HEK293 (cell line): ENCODE data around the gene KIAA1671.

Experiments
- CTCF ChIA-PET: fragments of 350-600 bp; formaldehyde crosslinking; extraction: SDS; loops from one replicate; lab custom pipeline; 2021; ENCODE audit warnings: antibody characterized with exemption; lab: Yijun Ruan, JAX
- POLR2A ChIA-PET: fragments of 300-600 bp; formaldehyde crosslinking; extraction: SDS; loops from one replicate; lab custom pipeline; 2020; ENCODE audit warnings: antibody characterized with exemption, inconsistent platforms; lab: Yijun Ruan, JAX
- H3K27ac ChIP-seq: fragments of 200-500 bp; sonication (Bioruptor generic); 2 replicates; pipeline ENCODE4 v1.5.1; 2014; ENCODE audit warnings: low read depth, low read length, control low read depth, inconsistent platforms; ENCODE audit errors: extremely low read depth
- H3K36me3 ChIP-seq, 2 experiments: fragments of 200-500 bp in 1 of 2; sonication (Bioruptor generic) in 1 of 2; 1 replicate in 1 of 2; 2 replicates in 1 of 2; pipeline ENCODE4 v1.5.1; 2014 to 2017; ENCODE audit warnings: inconsistent platforms in 2 of 2, low read length in 2 of 2; ENCODE audit not compliant: control insufficient read depth in 2 of 2, insufficient read depth in 1 of 2
- H3K4me1 ChIP-seq: fragments of 200-500 bp; sonication (Bioruptor generic); 2 replicates; pipeline ENCODE4 v1.5.1; 2014; ENCODE audit warnings: mild to moderate bottlenecking, low read length, inconsistent platforms; ENCODE audit not compliant: control insufficient read depth, insufficient read depth
- H3K4me3 ChIP-seq: 2 replicates; pipeline ENCODE4 v1.5.1; 2011; ENCODE audit warnings: low read depth, mild to moderate bottlenecking, control low read depth, low read length, moderate library complexity
- H3K9me3 ChIP-seq: fragments of 200-500 bp; sonication (Bioruptor generic); 2 replicates; pipeline ENCODE4 v1.5.1; 2014; ENCODE audit warnings: low read depth, low read length, inconsistent platforms; ENCODE audit not compliant: control insufficient read depth, insufficient read depth
- HIC1 ChIP-seq: fragments of 450-650 bp; formaldehyde crosslinking; IDR thresholded peaks from 2 replicates; pipeline ENCODE4 v1.5.1; 2016; ENCODE audit warnings: missing biosample characterization, missing genetic modification characterization
- KLF1 ChIP-seq: fragments of 450-650 bp; formaldehyde crosslinking; IDR thresholded peaks from 2 replicates; pipeline ENCODE4 v1.5.1; 2016; ENCODE audit warnings: missing biosample characterization, missing genetic modification characterization
- KLF9 ChIP-seq: fragments of 450-650 bp; formaldehyde crosslinking; IDR thresholded peaks from 2 replicates; pipeline ENCODE4 v1.5.1; 2016; ENCODE audit warnings: missing biosample characterization, missing genetic modification characterization, low read depth
- PRDM1 ChIP-seq: fragments of 450-650 bp; formaldehyde crosslinking; IDR thresholded peaks from 2 replicates; pipeline ENCODE4; 2016; ENCODE audit warnings: missing biosample characterization, missing genetic modification characterization
- SP2 ChIP-seq: fragments of 450-650 bp; formaldehyde crosslinking; IDR thresholded peaks from 2 replicates; pipeline ENCODE4 v1.5.1; 2016; ENCODE audit warnings: missing biosample characterization, missing genetic modification characterization
- TSHZ1 ChIP-seq: fragments of 450-650 bp; formaldehyde crosslinking; IDR thresholded peaks from 2 replicates; pipeline ENCODE4 v1.5.1; 2016; ENCODE audit warnings: missing biosample characterization, missing genetic modification characterization, borderline replicate concordance
- ZBTB8A ChIP-seq: fragments of 450-650 bp; formaldehyde crosslinking; IDR thresholded peaks from 2 replicates; pipeline ENCODE4 v1.5.1; 2016; ENCODE audit warnings: missing biosample characterization, missing genetic modification characterization
- ZFHX2 ChIP-seq: fragments of 450-650 bp; formaldehyde crosslinking; conservative IDR thresholded peaks from 2 replicates; pipeline ENCODE4 v1.5.1; 2016; ENCODE audit warnings: missing biosample characterization, missing genetic modification characterization
- ZFP41 ChIP-seq: fragments of 450-650 bp; formaldehyde crosslinking; IDR thresholded peaks from 2 replicates; pipeline ENCODE4 v1.5.1; 2016; ENCODE audit warnings: missing biosample characterization, missing genetic modification characterization, borderline replicate concordance
- ZNF121 ChIP-seq: fragments of 450-650 bp; formaldehyde crosslinking; IDR thresholded peaks from 2 replicates; pipeline ENCODE4 v1.5.1; 2016; ENCODE audit warnings: missing biosample characterization, missing genetic modification characterization
- ZNF239 ChIP-seq: fragments of 450-650 bp; formaldehyde crosslinking; IDR thresholded peaks from 2 replicates; pipeline ENCODE4 v1.5.1; 2016; ENCODE audit warnings: missing biosample characterization, missing genetic modification characterization
- ZNF324 ChIP-seq: fragments of 450-650 bp; formaldehyde crosslinking; IDR thresholded peaks from 2 replicates; pipeline ENCODE4 v1.5.1; 2016; ENCODE audit warnings: missing biosample characterization, missing genetic modification characterization
- ZNF362 ChIP-seq: fragments of 450-650 bp; formaldehyde crosslinking; IDR thresholded peaks from 2 replicates; pipeline ENCODE4 v1.5.1; 2016; ENCODE audit warnings: missing biosample characterization, missing genetic modification characterization
- ZNF37A ChIP-seq: fragments of 450-650 bp; IDR thresholded peaks from 2 replicates; pipeline ENCODE4 v1.5.1; 2018; ENCODE audit warnings: missing biosample characterization, missing genetic modification characterization
- ZNF560 ChIP-seq: fragments of 450-650 bp; formaldehyde crosslinking; IDR thresholded peaks from 2 replicates; pipeline ENCODE4 v1.5.1; 2017; ENCODE audit warnings: missing biosample characterization, missing genetic modification characterization, borderline replicate concordance
- ZNF561 ChIP-seq: fragments of 450-650 bp; IDR thresholded peaks from 2 replicates; pipeline ENCODE4 v1.5.1; 2018; ENCODE audit warnings: missing biosample characterization, missing genetic modification characterization, borderline replicate concordance
- ZNF610 ChIP-seq: fragments of 450-650 bp; formaldehyde crosslinking; IDR thresholded peaks from 2 replicates; pipeline ENCODE4 v1.5.1; 2016; ENCODE audit warnings: missing biosample characterization, missing genetic modification characterization, borderline replicate concordance
- ZNF623 ChIP-seq: fragments of 450-650 bp; formaldehyde crosslinking; IDR thresholded peaks from 2 replicates; pipeline ENCODE4 v1.5.1; 2016; ENCODE audit warnings: missing biosample characterization, missing genetic modification characterization
- ZNF768 ChIP-seq: fragments of 450-650 bp; formaldehyde crosslinking; IDR thresholded peaks from 2 replicates; pipeline ENCODE4 v1.5.1; 2018; ENCODE audit warnings: missing biosample characterization, mild to moderate bottlenecking, missing genetic modification characterization
- ZSCAN23 ChIP-seq: fragments of 450-650 bp; formaldehyde crosslinking; IDR thresholded peaks from 2 replicates; pipeline ENCODE4 v1.5.1; 2016; ENCODE audit warnings: missing biosample characterization, missing genetic modification characterization
- ZSCAN30 ChIP-seq: fragments of 450-650 bp; IDR thresholded peaks from 2 replicates; pipeline ENCODE4 v1.5.1; 2018; ENCODE audit warnings: missing biosample characterization, mild to moderate bottlenecking, missing genetic modification characterization, moderate library complexity

The KIAA1671 gene

GRCh38 chr22:24994070-24994763 is 41.7 kb downstream of the KIAA1671 start:
- Histone ChIP-seq H3K27ac (no peak overlapping the region), H3K9me3 (no peaks in the 10 kb centered on the region), H3K36me3 (no peaks in the 10 kb centered on the region), H3K4me3 (no peak overlapping the region), H3K4me1 (peaks cover 13% of the 10 kb centered on the region)
- ChIA-PET CTCF (interaction anchor here (1.0 kb wide), 1 partner anchor 19 kb away, joined by 5 read pairs; no protein-coding TSS in a partner anchor), POLR2A (no interaction called here)
- TF ChIP-seq ZNF121 (tag by site-specific recombination) (no peak), ZNF37A (tag by site-specific recombination) (peak; percentile 97), ZNF324 (tag by site-specific recombination) (no peak), KLF1 (tag by site-specific recombination) (peak; percentile 86), ZNF561 (tag by site-specific recombination) (0 out of 2 replicates have a peak, but pooled peaks have one; percentile 49), PRDM1 (no peak), ZNF239 (tag by site-specific recombination) (no peak), ZNF362 (tag by site-specific recombination) (no peak), ZFHX2 (tag by site-specific recombination) (no peak)

GRCh38 chr22:24995649-24996180 is 43.2 kb downstream of the KIAA1671 start:
- Histone ChIP-seq H3K36me3 (no peaks in the 10 kb centered on the region), H3K4me3 (no peak overlapping the region), H3K27ac (peak overlapping the region; percentile 1; the same call in 1 of the 2 replicates), H3K9me3 (no peaks in the 10 kb centered on the region), H3K4me1 (peaks cover 13% of the 10 kb centered on the region)
- POLR2A ChIA-PET: no interaction called here
- CTCF ChIA-PET: interaction anchor here (1.5 to 2.3 kb wide), 2 partner anchors 53 to 57 kb away, joined by 7 to 10 read pairs; no protein-coding TSS in a partner anchor
- TF ChIP-seq KLF9 (tag by site-specific recombination) (no peak), ZNF768 (tag by site-specific recombination) (peak; percentile 88; the same call in 1 of the 2 replicates)

GRCh38 chr22:24996420-24996952 is 44.0 kb downstream of the KIAA1671 start:
- peak overlapping the region; percentile 1; the same call in 1 of the 2 replicates for H3K27ac ChIP-seq
- no peak overlapping the region for H3K4me3 ChIP-seq
- CTCF ChIA-PET: interaction anchor here (0.6 to 2.3 kb wide), 3 partner anchors 13 to 58 kb away, joined by 3 to 10 read pairs (median 7); no protein-coding TSS in a partner anchor
- TF ChIP-seq ZBTB8A (tag by site-specific recombination) (peak; percentile 70), ZSCAN30 (tag by site-specific recombination) (no peak), ZNF610 (tag by site-specific recombination) (no peak), ZNF560 (tag by site-specific recombination) (no peak), ZNF623 (tag by site-specific recombination) (no peak), SP2 (peak; percentile 68), ZSCAN23 (0 out of 2 replicates have a peak, but pooled peaks have one; percentile 33), ZFP41 (tag by site-specific recombination) (no peak), HIC1 (peak; percentile 82), TSHZ1 (tag by site-specific recombination) (peak; percentile 38; the same call in 1 of the 2 replicates), ZNF362 (tag by site-specific recombination) (no peak)

More at GRCh38 chr22:24996420-24996952, 44.0 kb downstream of the KIAA1671 start:
- Histone ChIP-seq H3K36me3 (no peaks in the 10 kb centered on the region), H3K9me3 (no peaks in the 10 kb centered on the region), H3K4me1 (peaks cover 13% of the 10 kb centered on the region)
- POLR2A ChIA-PET: interaction anchor here (0.5 to 1.1 kb wide), 3 partner anchors 26 to 441 kb away, joined by 3 to 6 read pairs (median 4); no protein-coding TSS in a partner anchor
